ENCODE data around the gene GBX2. TPM values are rescaled to one million over a fixed set of nuclear protein-coding genes. Genes with fewer than 3 reads are reported as not detected.

Gene GBX2
- total and polyA plus RNA-seq, 2 of the 13 experiments (the other 11 are each of a cell fraction or from before 2014, with no cell fraction given) = not detected

GRCh38 chr2:236169741-236170589 is 1.8 kb upstream of the GBX2 start:
- ChIA-PET POLR2A (no interaction called here), CTCF (ENCODE audit: low intra/inter-chr PET ratio, low total read pairs) (no interaction called here)
- H4K20me1 ChIP-seq (ENCODE audit: insufficient read depth, low read length) = peaks cover 23% of the 10 kb centered on the region
- WGBS (ENCODE audit: low lambda C conversion rate) = 32% methylated on average over 38 of the region's 38 CpGs
- ATAC-seq (no peak), FAIRE-seq (no peak), DNase-seq (ENCODE audit: low spot score) (no peak)
- no peak overlapping the region for H3K4me3 ChIP-seq (replicated peaks in 1 of 3; ENCODE audit: insufficient read depth in 1 of 3, low read depth in 2 of 3, low read length in 3 of 3)
- no peak overlapping the region for H3K27ac ChIP-seq (ENCODE audit: extremely low read length, insufficient read depth, low read length)
- no peaks in the 10 kb centered on the region for H3K9me3 ChIP-seq (ENCODE audit: low read length)
- no peak overlapping the region for H2AFZ ChIP-seq (ENCODE audit: low read length)
- no peak for TF ChIP-seq SMAD9 (CRISPR knock-in tag; IDR thresholded peaks at IDR 0.05)
- no peak for TF ChIP-seq IRX3 (CRISPR knock-in tag; IDR thresholded peaks at IDR 0.05; ENCODE audit: borderline replicate concordance, low read depth)
- no peak for TF ChIP-seq ZNF558 (CRISPR knock-in tag; IDR thresholded peaks at IDR 0.05; ENCODE audit: borderline replicate concordance)
- no peak for TF ChIP-seq ZBTB38 (CRISPR knock-in tag; IDR thresholded peaks at IDR 0.05)
- TF ChIP-seq NCOA5 (CRISPR knock-in tag; IDR thresholded peaks at IDR 0.05) = no peak
- TF ChIP-seq, protein P1, sequence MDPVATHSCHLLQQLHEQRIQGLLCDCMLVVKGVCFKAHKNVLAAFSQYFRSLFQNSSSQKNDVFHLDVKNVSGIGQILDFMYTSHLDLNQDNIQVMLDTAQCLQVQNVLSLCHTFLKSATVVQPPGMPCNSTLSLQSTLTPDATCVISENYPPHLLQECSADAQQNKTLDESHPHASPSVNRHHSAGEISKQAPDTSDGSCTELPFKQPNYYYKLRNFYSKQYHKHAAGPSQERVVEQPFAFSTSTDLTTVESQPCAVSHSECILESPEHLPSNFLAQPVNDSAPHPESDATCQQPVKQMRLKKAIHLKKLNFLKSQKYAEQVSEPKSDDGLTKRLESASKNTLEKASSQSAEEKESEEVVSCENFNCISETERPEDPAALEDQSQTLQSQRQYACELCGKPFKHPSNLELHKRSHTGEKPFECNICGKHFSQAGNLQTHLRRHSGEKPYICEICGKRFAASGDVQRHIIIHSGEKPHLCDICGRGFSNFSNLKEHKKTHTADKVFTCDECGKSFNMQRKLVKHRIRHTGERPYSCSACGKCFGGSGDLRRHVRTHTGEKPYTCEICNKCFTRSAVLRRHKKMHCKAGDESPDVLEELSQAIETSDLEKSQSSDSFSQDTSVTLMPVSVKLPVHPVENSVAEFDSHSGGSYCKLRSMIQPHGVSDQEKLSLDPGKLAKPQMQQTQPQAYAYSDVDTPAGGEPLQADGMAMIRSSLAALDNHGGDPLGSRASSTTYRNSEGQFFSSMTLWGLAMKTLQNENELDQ (CRISPR knock-in tag; IDR thresholded peaks at IDR 0.05; ENCODE audit: borderline replicate concordance) = no peak
- TF ChIP-seq NR1H2 (CRISPR knock-in tag; IDR thresholded peaks at IDR 0.05; ENCODE audit: borderline replicate concordance, low read depth) = no peak
- TF ChIP-seq, protein P2, sequence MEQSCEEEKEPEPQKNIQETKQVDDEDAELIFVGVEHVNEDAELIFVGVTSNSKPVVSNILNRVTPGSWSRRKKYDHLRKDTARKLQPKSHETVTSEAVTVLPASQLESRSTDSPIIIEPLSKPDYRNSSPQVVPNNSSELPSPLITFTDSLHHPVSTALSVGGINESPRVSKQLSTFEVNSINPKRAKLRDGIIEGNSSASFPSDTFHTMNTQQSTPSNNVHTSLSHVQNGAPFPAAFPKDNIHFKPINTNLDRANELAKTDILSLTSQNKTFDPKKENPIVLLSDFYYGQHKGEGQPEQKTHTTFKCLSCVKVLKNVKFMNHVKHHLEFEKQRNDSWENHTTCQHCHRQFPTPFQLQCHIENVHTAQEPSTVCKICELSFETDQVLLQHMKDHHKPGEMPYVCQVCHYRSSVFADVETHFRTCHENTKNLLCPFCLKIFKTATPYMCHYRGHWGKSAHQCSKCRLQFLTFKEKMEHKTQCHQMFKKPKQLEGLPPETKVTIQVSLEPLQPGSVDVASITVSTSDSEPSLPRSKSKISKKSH (CRISPR knock-in tag; IDR thresholded peaks at IDR 0.05; ENCODE audit: borderline replicate concordance) = no peak
- TF ChIP-seq ZNF570 (CRISPR knock-in tag; IDR thresholded peaks at IDR 0.05; ENCODE audit: borderline replicate concordance) = no peak
- TF ChIP-seq ZSCAN30 (CRISPR knock-in tag; IDR thresholded peaks at IDR 0.05) = no peak
- TF ChIP-seq ZNF891 (CRISPR knock-in tag; IDR thresholded peaks at IDR 0.05) = no peak
- no peak for TF ChIP-seq MED8 (CRISPR knock-in tag; IDR thresholded peaks at IDR 0.05; ENCODE audit: insufficient replicate concordance)
- no peak for TF ChIP-seq TP53 (CRISPR knock-in tag; conservative IDR thresholded peaks at IDR 0.05)
- TF ChIP-seq ZNF510 (CRISPR knock-in tag; IDR thresholded peaks at IDR 0.05; ENCODE audit: low read depth) = no peak
- no peak for TF ChIP-seq RFX1 (IDR thresholded peaks at IDR 0.05)
- no peak for TF ChIP-seq ZFY (CRISPR knock-in tag; IDR thresholded peaks at IDR 0.05)
- no peak for TF ChIP-seq MAX (IDR thresholded peaks at IDR 0.05)
- no peak for TF ChIP-seq ZSCAN9 (CRISPR knock-in tag; IDR thresholded peaks at IDR 0.05; ENCODE audit: borderline replicate concordance)
- H3K9ac ChIP-seq (ENCODE audit: insufficient read depth, low read depth, low read length) = no peak overlapping the region
- H3K36me3 ChIP-seq (replicated peaks in 1 of 2; ENCODE audit: control insufficient read depth in 1 of 2, insufficient read depth in 2 of 2, low read length in 2 of 2) = no peaks in the 10 kb centered on the region
- no TSS peak for BruUV-seq (replicated peaks)
- H3K27me3 ChIP-seq (ENCODE audit: control insufficient read depth in 1 of 2, insufficient read depth in 2 of 2, low read length in 2 of 2) = peaks cover 42 to 100% of the 10 kb centered on the region in 2 experiments
- intact Hi-C loops (cut with micrococcal nuclease; ENCODE audit: unreplicated experiment) (no loop called here), in situ Hi-C loops (cut with HindIII; ENCODE audit: extremely low pct_ligation_motif_present, low pct_unique_long_range_greater_than_20kb) (no loop called here)
- no peaks in the 10 kb centered on the region for H3K79me2 ChIP-seq (ENCODE audit: insufficient read depth, low read length)
- H3K4me1 ChIP-seq (ENCODE audit: insufficient read depth, low read length) = peaks cover 14% of the 10 kb centered on the region
- no peak overlapping the region for H3K4me2 ChIP-seq (ENCODE audit: low read depth, low read length)
